Body of pancreas (tissue), 4 donors: Measurements from ENCODE around the gene ADGRG3.

Experiments used
- POLR2A ChIP-seq, 3 donors: fragments of 450-650 bp; IDR thresholded peaks; one replicate each; pipeline ENCODE4 v1.6.1; 2016; ENCODE audit warnings: antibody characterized with exemption in 3 of 3, mild to moderate bottlenecking in 2 of 3
- TF ChIP-seq, protein P1 (sequence below), 7 experiments: fragments of 450-650 bp in 4 of 7; fragments of 200-600 bp in 3 of 7; sonication (generic) in 3 of 7; IDR thresholded peaks; one replicate each; pipeline ENCODE4 v1.5.1; 2016 to 2019; ENCODE audit warnings: antibody characterized with exemption in 7 of 7

- TF ChIP-seq, protein P1, sequence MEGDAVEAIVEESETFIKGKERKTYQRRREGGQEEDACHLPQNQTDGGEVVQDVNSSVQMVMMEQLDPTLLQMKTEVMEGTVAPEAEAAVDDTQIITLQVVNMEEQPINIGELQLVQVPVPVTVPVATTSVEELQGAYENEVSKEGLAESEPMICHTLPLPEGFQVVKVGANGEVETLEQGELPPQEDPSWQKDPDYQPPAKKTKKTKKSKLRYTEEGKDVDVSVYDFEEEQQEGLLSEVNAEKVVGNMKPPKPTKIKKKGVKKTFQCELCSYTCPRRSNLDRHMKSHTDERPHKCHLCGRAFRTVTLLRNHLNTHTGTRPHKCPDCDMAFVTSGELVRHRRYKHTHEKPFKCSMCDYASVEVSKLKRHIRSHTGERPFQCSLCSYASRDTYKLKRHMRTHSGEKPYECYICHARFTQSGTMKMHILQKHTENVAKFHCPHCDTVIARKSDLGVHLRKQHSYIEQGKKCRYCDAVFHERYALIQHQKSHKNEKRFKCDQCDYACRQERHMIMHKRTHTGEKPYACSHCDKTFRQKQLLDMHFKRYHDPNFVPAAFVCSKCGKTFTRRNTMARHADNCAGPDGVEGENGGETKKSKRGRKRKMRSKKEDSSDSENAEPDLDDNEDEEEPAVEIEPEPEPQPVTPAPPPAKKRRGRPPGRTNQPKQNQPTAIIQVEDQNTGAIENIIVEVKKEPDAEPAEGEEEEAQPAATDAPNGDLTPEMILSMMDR (IDR thresholded peaks at IDR 0.05): no peak
- TF ChIP-seq POLR2A (IDR thresholded peaks at IDR 0.05): no peak
These were observed 21.9 kb downstream of the ADGRG3 start for GRCh38 chr16:57689762-57690558.
